GM12878 (cell line): ENCODE data around the gene TGFB3. TPM values are rescaled to one million over a fixed set of nuclear protein-coding genes. Genes with fewer than 3 reads are reported as not detected.
"Not testable (repeated sequence)": the region's sequence is repeated elsewhere in the genome, so short reads cannot be mapped to it uniquely, and the experiment has no call there.

Source experiments
- ATAC-seq: fragments of 200-7000 bp; cut with Tn5 transposase; 3 replicates; pipeline ENCODE4 v1.9.1; 2020; ENCODE audit warnings: mild to moderate bottlenecking, moderate library complexity
- BruUV-seq: library from RNA; stranded (reverse); fragments of 400-500 nt; replicated peaks from 2 replicates; lab custom pipeline; 2021; lab: Mats Ljungman, UMichigan
- CTCF ChIA-PET: fragments of 300-600 bp; sonication (Branson Sonifier 250); formaldehyde crosslinking; extraction: SDS; loops from one replicate; lab custom pipeline; 2021; ENCODE audit warnings: inconsistent platforms; lab: Yijun Ruan, JAX
- POLR2A ChIA-PET: fragments of 350-600 bp; formaldehyde crosslinking; extraction: SDS; loops from one replicate; lab custom pipeline; 2021; ENCODE audit warnings: inconsistent platforms; lab: Charles Lee
- RAD21 ChIA-PET: fragments of 300-600 bp; sonication (Branson Sonifier 250); formaldehyde crosslinking; loops from one replicate; lab custom pipeline; 2023; ENCODE audit warnings: antibody characterized with exemption; ENCODE audit not compliant: unreplicated experiment; lab: Charles Lee
- SMC1A ChIA-PET: fragments of 300-600 bp; sonication (Branson Sonifier 250); formaldehyde crosslinking; loops from one replicate; lab custom pipeline; 2023; ENCODE audit not compliant: unreplicated experiment, uncharacterized antibody; lab: Charles Lee
- DNase-seq: peaks from one replicate; pipeline ENCODE4 v3.0.0-alpha.2; 2011; ENCODE audit warnings: low read depth, low spot score
- FAIRE-seq: peaks from 3 replicates; lab custom pipeline; 2011; peaks lifted over from hg19 to GRCh38; lab: Jason Lieb, UNC
- H2AFZ ChIP-seq: 2 replicates; pipeline ENCODE4 v1.6.0; 2011; ENCODE audit warnings: low read depth, low read length, control low read depth; ENCODE audit not compliant: control insufficient read depth
- H3K27ac ChIP-seq: 2 replicates; pipeline ENCODE4 v1.5.1; 2011; ENCODE audit warnings: control low read depth; ENCODE audit not compliant: control insufficient read depth, insufficient read depth
- H3K27me3 ChIP-seq, 2 experiments: replicated peaks in 1 of 2; 2 replicates each; pipeline versions ENCODE4 v1.6.0 to v1.6.1; 2011; ENCODE audit warnings: low read length in 1 of 2; ENCODE audit not compliant: control insufficient read depth in 2 of 2, insufficient read depth in 2 of 2
- H3K36me3 ChIP-seq, 2 experiments: 2 replicates each; pipeline ENCODE4 v1.5.1; 2011; ENCODE audit warnings: low read length in 1 of 2; ENCODE audit not compliant: control insufficient read depth in 2 of 2, insufficient read depth in 2 of 2
- H3K4me1 ChIP-seq: 2 replicates; pipeline ENCODE4 v1.6.1; 2011; ENCODE audit warnings: mild to moderate bottlenecking, low read length, moderate library complexity, mixed read lengths; ENCODE audit not compliant: control insufficient read depth, insufficient read depth
- H3K4me2 ChIP-seq: 2 replicates; pipeline ENCODE4 v1.6.0; 2011; ENCODE audit warnings: control low read depth; ENCODE audit not compliant: control insufficient read depth, insufficient read depth
- H3K4me3 ChIP-seq: fragments of 200-600 bp; sonication (generic); 2 replicates; pipeline ENCODE4 v1.5.1; 2016
- H3K79me2 ChIP-seq: 2 replicates; pipeline ENCODE4 v1.6.0; 2011; ENCODE audit warnings: low read length; ENCODE audit not compliant: control insufficient read depth, insufficient read depth
- H3K9ac ChIP-seq: 2 replicates; pipeline ENCODE4 v1.8.0; 2011; ENCODE audit warnings: low read length, control low read depth, mixed read lengths; ENCODE audit not compliant: control insufficient read depth, insufficient read depth
- H3K9me3 ChIP-seq: replicated peaks from 3 replicates; pipeline ENCODE4 v1.5.1; 2011; ENCODE audit warnings: mild to moderate bottlenecking, low read length; ENCODE audit not compliant: control insufficient read depth, insufficient read depth
- H4K20me1 ChIP-seq: 2 replicates; pipeline ENCODE4 v1.6.0; 2011; ENCODE audit not compliant: control insufficient read depth, insufficient read depth
- BACH1 ChIP-seq: fragments of 450-650 bp; IDR thresholded peaks from 2 replicates; pipeline ENCODE4 v1.6.1; 2017; ENCODE audit warnings: mild to moderate bottlenecking, borderline replicate concordance
- EZH2 ChIP-seq: IDR thresholded peaks from 2 replicates; pipeline ENCODE4 v1.6.1; 2012; ENCODE audit warnings: low read depth, mild to moderate bottlenecking, control low read depth, inconsistent platforms, low read length, borderline replicate concordance; ENCODE audit not compliant: control insufficient read depth
- POU2F2 ChIP-seq: IDR thresholded peaks from 3 replicates; pipeline ENCODE4 v1.6.1; 2011; ENCODE audit warnings: low read depth, mild to moderate bottlenecking, low read length, borderline replicate concordance
- SPI1 ChIP-seq: IDR thresholded peaks from 2 replicates; pipeline ENCODE4 v1.6.1; 2011; ENCODE audit warnings: low read depth, mild to moderate bottlenecking, low read length, moderate library complexity, borderline replicate concordance; ENCODE audit not compliant: insufficient read depth
- ZBTB40 ChIP-seq: fragments of 450-650 bp; IDR thresholded peaks from 2 replicates; pipeline ENCODE4 v1.6.1; 2016; ENCODE audit warnings: mild to moderate bottlenecking, moderate library complexity, borderline replicate concordance
- WGBS: methylation state at CpG from one replicate; pipeline ENCODE4 v1.1.6; 2016; ENCODE audit warnings: low lambda C conversion rate; ENCODE audit not compliant: insufficient replicate concordance, insufficient coverage; ENCODE audit errors: missing lambda C conversion rate; 5-methylcytosine and 5-hydroxymethylcytosine counted together
- in situ Hi-C: fragments of 300-500 bp; cut with MboI; formaldehyde crosslinking; loops from 9 replicates; pipeline ENCODE4 v1.14.3; 2018; ENCODE audit warnings: mixed read lengths
- intact Hi-C: fragments of 100-400 bp; cut with micrococcal nuclease; formaldehyde crosslinking; loops from one replicate; pipeline ENCODE4 v1.14.2; 2022; ENCODE audit not compliant: unreplicated experiment
- polyA plus RNA-seq, 11 experiments: library from polyadenylated mRNA; depleted of rRNA in 4 of 11; unstranded in 6 of 11; stranded (reverse) in 5 of 11; fragments of >200 nt; fragmentation: Nextera tagmentation in 4 of 11; fragmentation: Illumina TruSeq in 1 of 11; extraction: Ambion mirVana in 4 of 11; extraction: Trizol in 1 of 11; gene quantifications; 1 replicate in 1 of 11; 2 replicates in 10 of 11; pipeline versions ENCODE4 v1.2.1 to v1.2.3, GENCODE V29; 2011 to 2016; ENCODE audit warnings: inconsistent platforms in 2 of 11, missing spikeins in 2 of 11, low read depth in 1 of 11
- total RNA-seq, 4 experiments: library from RNA; depleted of rRNA in 3 of 4; stranded (reverse); fragments of >200 nt in 3 of 4; fragmentation: Illumina TruSeq in 1 of 4; extraction: Trizol in 1 of 4; gene quantifications; 2 replicates each; pipeline versions ENCODE4 v1.2.1 to v1.2.3, GENCODE V29; 2013 to 2021
- TF ChIP-seq, protein P1 (sequence below): IDR thresholded peaks from 2 replicates; pipeline ENCODE4 v1.6.1; 2012; ENCODE audit warnings: improper control_type of control experiment, low read depth, low read length; ENCODE audit not compliant: insufficient replicate concordance

The TGFB3 gene
- total and polyA plus RNA-seq, 10 of the 15 experiments (the other 5 are each of a cell fraction or from before 2014, with no cell fraction given): 0.27 to 2.6 (median 0.82) TPM

- POLR2A ChIA-PET, FAIRE-seq, H3K27ac ChIP-seq, intact Hi-C loops, H3K4me3 ChIP-seq, H3K79me2 ChIP-seq, H3K27me3 ChIP-seq, H3K9ac ChIP-seq, H3K4me2 ChIP-seq, H3K4me1 ChIP-seq, H3K36me3 ChIP-seq, SMC1A ChIA-PET, H3K9me3 ChIP-seq, RAD21 ChIA-PET, H4K20me1 ChIP-seq, DNase-seq, ATAC-seq, BruUV-seq, in situ Hi-C loops, H2AFZ ChIP-seq: not testable (repeated sequence)
- CTCF ChIA-PET: interaction anchor here (7.1 kb wide), 1 partner anchor 14 kb away, joined by 54 read pairs; no protein-coding TSS in a partner anchor
- 88% methylated on average over 4 of the region's 4 CpGs for WGBS
Measured at GRCh38 chr14:75920421-75920820, 61.4 kb downstream of the TGFB3 start.

DNA sequence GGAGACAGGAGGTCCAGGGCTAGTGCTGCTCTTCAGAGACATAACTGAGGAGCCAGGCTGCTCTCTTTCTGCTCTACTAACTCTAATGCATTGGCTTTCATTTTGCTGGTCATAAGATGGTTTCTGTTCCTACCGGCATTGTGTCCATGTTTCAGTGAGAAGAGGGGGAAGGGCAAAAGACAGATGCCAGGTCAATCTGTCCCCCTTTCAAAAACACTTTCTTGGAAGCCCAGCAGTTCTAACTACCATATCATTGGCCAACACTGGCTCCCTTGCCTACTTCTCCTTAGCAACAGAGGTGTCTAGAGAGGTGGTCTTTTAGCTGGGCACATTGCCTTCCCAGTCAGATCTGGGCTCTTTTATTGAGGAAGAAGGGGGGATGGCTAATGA lies 63.9 kb downstream of the TGFB3 start:
- H3K4me3 ChIP-seq: no peak overlapping the region
- FAIRE-seq: peak; percentile 80
- no peak overlapping the region for H3K27ac ChIP-seq
- WGBS: 6% methylated on average over 1 of the region's 1 CpG
- intact Hi-C loops: no loop called here
- DNase-seq: no peak
- SMC1A ChIA-PET: interaction anchor here (3.4 kb wide), 1 partner anchor 10 kb away, joined by 8 read pairs; no protein-coding TSS in a partner anchor
- H3K9me3 ChIP-seq: no peaks in the 10 kb centered on the region
- H3K9ac ChIP-seq: no peak overlapping the region
- peak; percentile 77 for ATAC-seq
- no peaks in the 10 kb centered on the region for H3K79me2 ChIP-seq
- peaks cover 9% of the 10 kb centered on the region for H3K4me1 ChIP-seq
- H3K36me3 ChIP-seq: no peaks in the 10 kb centered on the region; a peak in 1 of 4 replicates
- H3K4me2 ChIP-seq: peak overlapping the region; percentile 13
- peak overlapping the region; percentile 19; the same call in 1 of the 2 replicates for H2AFZ ChIP-seq
- POLR2A ChIA-PET: no interaction called here
- CTCF ChIA-PET: interaction anchor here (0.7 to 7.1 kb wide), 4 partner anchors 11 to 155 kb away, joined by 3 to 54 read pairs (median 8); partner anchors contain the start of gene TGFB3
- no TSS peak for BruUV-seq
- no peaks in the 10 kb centered on the region for H3K27me3 ChIP-seq
- RAD21 ChIA-PET: no interaction called here
- H4K20me1 ChIP-seq: no peaks in the 10 kb centered on the region
- in situ Hi-C loops: no loop called here
- TF ChIP-seq POU2F2 (no peak), ZBTB40 (no peak), EZH2 (no peak), BACH1 (no peak), SPI1 (0 out of 2 replicates have a peak, but pooled peaks have one; percentile 3)
- TF ChIP-seq, protein P1, sequence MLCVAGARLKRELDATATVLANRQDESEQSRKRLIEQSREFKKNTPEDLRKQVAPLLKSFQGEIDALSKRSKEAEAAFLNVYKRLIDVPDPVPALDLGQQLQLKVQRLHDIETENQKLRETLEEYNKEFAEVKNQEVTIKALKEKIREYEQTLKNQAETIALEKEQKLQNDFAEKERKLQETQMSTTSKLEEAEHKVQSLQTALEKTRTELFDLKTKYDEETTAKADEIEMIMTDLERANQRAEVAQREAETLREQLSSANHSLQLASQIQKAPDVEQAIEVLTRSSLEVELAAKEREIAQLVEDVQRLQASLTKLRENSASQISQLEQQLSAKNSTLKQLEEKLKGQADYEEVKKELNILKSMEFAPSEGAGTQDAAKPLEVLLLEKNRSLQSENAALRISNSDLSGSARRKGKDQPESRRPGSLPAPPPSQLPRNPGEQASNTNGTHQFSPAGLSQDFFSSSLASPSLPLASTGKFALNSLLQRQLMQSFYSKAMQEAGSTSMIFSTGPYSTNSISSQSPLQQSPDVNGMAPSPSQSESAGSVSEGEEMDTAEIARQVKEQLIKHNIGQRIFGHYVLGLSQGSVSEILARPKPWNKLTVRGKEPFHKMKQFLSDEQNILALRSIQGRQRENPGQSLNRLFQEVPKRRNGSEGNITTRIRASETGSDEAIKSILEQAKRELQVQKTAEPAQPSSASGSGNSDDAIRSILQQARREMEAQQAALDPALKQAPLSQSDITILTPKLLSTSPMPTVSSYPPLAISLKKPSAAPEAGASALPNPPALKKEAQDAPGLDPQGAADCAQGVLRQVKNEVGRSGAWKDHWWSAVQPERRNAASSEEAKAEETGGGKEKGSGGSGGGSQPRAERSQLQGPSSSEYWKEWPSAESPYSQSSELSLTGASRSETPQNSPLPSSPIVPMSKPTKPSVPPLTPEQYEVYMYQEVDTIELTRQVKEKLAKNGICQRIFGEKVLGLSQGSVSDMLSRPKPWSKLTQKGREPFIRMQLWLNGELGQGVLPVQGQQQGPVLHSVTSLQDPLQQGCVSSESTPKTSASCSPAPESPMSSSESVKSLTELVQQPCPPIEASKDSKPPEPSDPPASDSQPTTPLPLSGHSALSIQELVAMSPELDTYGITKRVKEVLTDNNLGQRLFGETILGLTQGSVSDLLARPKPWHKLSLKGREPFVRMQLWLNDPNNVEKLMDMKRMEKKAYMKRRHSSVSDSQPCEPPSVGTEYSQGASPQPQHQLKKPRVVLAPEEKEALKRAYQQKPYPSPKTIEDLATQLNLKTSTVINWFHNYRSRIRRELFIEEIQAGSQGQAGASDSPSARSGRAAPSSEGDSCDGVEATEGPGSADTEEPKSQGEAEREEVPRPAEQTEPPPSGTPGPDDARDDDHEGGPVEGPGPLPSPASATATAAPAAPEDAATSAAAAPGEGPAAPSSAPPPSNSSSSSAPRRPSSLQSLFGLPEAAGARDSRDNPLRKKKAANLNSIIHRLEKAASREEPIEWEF: no peak
